ENCODE results near the gene NBAS.

The NBAS gene

DNA sequence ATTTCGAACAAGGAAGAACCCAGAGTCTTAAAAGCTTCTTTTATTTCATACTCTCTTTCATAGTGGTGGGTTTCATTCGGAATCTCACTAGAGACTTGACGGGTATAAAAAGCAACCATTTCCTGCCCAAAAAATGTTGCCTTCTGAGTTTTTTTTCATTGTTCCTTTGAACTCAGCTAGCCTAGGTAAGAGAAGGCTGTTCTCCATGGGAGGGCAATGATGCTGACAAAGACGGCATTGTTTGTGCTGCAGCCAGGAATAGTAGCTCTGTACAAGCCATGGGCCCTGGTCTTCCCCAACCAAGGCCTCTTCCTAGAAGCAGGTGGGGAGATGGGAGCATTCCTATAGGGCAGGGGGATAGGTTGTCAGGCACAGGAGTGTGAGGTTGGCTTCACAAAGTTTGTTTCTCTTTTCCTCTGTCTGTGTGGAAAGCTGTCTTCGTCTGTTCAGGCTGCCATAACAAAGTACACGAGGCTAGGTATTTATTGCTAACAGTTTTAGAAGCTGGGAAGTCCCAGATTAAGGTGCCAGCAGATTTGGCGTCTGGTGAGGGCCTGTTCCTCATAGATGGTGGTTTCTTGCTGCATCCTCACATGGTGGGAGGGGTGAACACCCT, 405.1 kb downstream of the NBAS start:
- FAIRE-seq = no peak

DNA sequence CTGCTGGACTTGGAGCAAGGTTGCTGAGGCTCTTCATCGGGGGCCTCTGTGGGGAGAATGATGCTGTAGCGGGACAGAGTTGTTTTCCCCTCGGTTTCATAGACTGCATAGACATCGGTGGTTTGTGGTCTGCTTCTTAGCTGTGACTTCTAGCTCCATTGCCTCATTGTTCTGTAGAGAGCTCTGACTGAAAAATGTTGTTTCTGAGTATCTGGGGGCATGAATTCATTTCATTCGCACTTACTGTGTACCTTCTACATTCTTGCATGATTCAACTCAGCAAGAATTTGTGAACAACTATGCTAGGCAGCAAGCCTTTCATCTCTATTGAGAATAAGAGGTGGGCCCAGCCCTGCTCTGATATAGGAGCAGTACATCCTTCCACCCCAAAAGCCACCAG, 406.8 kb downstream of the NBAS start:
- FAIRE-seq = no peak

DNA sequence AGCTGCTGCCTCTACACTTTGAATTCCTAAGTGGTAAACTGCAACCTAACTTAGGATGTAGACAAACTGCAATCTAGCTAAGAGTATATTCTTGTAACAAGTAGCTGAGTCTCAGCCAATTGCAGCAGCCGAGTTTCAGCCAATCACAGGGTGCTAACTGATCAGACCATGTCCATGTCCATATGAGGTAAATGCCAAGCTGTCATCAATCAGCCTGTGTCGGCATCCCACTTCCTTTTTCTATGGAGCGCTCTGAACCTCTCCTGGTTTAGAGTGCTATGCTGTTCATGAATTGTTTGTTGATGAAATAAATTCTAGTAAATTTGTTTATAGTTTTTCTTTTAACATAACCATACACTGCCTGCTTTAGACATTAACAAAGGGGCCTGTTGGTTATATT, 408.8 kb downstream of the NBAS start:
- no peak for FAIRE-seq

DNA sequence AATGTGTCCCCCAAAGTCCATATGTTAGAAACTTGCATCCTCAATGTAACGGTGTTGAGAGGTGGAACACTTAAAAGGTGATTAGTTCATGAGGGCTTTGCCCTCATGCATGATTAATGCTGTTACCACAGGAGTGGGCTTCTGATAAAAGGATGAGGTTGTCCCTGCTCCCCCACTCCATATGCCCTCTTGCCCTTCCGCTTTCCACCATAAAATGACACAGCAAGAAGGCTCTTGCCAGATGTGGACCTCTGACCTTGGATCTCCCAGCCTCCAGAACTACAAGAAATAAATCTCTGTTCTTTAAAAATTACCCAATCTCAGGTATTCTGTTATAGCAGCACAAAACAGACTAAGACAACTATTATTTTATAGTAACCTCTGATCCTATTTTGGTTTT, 412.1 kb downstream of the NBAS start:
- no peak for FAIRE-seq

DNA sequence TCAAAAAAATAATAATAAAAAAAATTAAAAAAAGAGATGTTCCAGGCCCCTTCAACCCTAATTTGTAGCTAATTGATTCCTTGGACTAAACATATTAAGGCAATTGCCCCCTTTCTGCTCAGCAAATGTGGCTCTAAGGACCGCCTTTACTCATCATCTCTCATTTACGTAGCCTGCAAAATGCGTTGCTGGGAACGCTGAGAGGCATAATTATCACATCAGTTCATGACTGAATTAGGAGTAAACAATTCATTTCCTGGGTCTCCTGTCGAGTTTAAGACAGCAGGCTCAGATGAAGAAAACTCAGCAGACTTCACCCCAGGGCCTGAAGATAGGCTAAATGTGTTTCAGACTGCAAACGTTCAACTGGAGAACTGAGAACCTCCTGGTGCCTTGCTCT, 413.5 kb downstream of the NBAS start:
- FAIRE-seq = no peak

DNA sequence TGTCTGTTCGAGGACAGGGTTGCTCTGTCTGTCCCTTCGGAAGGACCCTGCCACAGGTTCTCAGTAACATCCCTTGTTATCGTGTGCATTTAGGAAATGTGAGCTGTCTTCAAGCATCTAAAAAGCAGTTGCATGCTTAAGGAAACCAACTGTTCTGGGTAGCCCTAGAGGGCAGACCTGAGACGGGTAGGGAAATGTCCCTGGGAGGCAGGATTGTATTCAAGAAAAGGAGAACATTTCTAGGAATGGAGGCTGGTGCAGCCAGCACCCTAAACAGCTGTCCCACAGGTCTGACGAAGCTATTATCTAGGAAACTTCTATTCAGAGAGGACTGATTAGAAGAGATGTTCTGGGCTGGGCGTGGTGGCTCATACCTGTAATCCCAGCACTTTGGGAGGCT, 414.2 kb downstream of the NBAS start:
- FAIRE-seq = no peak

DNA sequence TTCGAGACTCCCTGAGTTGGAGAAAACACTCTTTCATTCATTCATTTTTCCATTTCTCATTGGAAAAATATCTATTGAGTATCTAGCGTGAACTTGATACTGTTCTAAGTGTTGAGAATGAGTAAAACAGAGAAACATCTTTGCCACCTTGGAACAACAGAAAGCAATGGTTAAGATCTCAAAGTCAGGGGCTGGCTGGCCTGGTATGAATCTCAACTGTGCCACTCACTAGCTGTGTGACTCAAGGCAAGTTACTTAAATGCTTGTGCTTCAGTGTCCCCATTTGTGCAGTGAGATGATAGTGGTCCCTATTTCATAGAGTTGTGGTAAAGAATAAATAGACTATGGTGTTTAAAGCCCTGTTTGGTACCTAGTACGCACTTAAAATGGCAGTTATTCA, 415.2 kb downstream of the NBAS start:
- FAIRE-seq = no peak

- no peak for FAIRE-seq
Observed at GRCh38 chr2:15145046-15145817, 415.9 kb downstream of the NBAS start.

- FAIRE-seq = no peak
Observed at GRCh38 chr2:15142069-15142689, 419.0 kb downstream of the NBAS start.

DNA sequence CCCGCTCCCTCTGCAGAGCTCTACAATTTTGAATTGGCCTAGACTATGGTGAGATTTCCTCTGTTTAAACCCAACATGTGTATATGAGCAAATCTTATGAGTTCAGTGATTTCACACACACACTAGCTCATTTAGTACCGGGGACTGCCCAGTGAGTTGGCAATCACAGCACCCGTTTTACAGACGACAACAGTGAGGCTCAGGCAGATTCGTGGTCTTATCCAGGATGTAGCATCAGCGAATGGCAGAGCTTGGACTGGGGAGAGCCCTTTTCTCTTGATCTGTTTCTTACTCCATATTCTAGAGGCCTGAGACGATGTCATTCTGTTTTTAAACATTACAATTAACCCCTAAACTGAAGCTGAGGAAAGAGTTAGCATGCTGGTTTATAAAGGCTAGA, 419.9 kb downstream of the NBAS start:
- FAIRE-seq = no peak

DNA sequence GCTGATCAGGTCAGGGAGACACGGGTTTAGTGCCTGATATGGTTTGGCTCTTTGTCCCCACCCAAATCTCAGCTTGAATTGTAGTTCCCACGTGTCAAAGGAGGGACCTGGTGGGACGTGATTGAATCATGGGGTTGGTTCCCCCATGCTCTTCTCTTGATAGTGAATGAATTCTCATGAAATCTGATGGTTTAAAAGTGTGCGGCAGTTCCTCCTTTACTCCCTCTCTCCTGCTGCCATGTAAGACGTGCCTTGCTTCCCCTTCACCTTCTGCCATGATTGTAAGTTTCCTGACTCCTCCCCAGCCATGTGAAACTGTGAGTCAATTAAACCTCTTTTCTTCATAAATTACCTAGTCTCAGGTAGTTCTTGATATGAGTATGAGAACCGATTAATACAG, 424.5 kb downstream of the NBAS start:
- no peak for FAIRE-seq

DNA sequence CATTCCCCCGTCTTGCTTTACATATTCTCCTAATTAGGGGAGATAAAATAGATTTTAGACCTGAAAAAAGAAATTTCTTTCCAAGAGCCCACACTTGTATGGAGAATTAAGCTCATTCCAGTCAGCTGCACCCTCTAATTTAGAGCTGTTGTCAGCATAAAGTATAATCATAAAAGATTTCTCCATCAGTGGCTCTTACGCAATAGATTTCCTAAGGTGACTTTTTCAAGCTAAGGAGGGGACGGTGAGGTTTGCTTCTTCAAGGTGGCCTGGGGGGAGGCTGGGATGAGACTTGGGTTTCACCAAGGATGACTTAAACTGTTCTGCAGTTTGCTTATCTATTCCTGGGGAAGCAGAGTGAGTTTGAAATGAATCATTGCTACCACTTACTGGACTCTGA, 426.2 kb downstream of the NBAS start:
- FAIRE-seq = no peak

DNA sequence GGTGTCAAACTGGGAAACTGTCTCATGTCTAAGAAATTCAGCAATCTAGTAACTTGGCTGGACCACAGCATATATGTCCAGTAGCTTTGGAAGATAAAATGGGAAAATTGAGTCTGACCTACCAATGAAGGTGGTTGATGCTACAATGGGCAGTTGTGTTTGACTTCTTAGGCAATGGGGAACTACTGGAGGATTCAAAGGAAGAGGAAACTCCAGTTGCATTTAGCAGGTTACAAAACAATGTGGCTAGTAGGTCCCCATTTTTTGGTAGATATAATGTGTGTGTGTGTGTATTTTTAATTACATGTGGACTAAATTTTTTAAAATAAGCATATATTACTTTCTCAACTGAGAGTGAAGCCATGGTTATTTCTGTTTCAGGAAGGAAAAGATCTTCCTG, 427.7 kb downstream of the NBAS start:
- no peak for FAIRE-seq

GRCh38 chr2:15128846-15129245, 432.3 kb downstream of the NBAS start:
- no peak for FAIRE-seq

DNA sequence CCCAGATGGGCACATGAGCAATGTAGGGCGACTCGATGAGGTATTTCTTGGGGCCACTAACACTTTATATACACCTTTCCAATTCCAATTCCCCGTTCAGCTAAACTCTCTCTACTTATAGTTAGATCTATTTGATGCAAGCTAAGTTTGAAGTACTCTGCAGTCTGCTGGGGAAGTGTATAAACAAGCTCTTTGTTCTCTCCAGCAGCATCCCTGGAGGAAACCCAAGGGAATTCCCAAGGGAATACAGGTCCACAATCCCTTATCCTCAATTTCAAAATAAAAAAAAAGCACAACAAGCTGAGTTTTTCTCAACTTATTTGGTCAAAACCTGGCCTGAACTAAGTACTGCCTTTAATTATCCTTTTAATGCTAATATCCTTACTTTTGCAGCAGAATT, 433.3 kb downstream of the NBAS start:
- FAIRE-seq = no peak

GRCh38 chr2:15127301-15127700, 433.8 kb downstream of the NBAS start:
- no peak for FAIRE-seq

GRCh38 chr2:15126373-15126772, 434.8 kb downstream of the NBAS start:
- no peak for FAIRE-seq

DNA sequence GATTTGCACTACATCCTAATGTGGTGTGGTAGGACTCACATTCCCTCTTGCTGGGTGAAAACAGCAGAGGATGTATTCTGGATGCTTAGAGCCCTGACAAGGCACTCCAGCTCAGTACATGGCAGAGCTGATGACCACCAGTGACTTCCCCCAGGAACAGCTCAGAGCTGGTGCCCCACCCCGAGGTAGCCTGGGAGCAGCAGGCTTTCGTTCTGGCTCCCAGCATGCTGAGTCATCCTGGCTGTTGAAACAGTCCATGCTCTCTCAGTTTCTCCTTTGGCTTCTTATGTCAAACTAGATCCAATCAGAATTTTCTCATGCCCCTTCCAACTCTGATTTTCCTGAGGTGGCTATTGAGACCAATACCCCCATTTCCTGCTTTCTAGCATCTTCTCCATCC, 438.2 kb downstream of the NBAS start:
- no peak for FAIRE-seq

- FAIRE-seq = no peak
Observed at GRCh38 chr2:15120631-15121030, 440.5 kb downstream of the NBAS start.

- FAIRE-seq = no peak
Observed at GRCh38 chr2:15119722-15120175, 441.4 kb downstream of the NBAS start.

DNA sequence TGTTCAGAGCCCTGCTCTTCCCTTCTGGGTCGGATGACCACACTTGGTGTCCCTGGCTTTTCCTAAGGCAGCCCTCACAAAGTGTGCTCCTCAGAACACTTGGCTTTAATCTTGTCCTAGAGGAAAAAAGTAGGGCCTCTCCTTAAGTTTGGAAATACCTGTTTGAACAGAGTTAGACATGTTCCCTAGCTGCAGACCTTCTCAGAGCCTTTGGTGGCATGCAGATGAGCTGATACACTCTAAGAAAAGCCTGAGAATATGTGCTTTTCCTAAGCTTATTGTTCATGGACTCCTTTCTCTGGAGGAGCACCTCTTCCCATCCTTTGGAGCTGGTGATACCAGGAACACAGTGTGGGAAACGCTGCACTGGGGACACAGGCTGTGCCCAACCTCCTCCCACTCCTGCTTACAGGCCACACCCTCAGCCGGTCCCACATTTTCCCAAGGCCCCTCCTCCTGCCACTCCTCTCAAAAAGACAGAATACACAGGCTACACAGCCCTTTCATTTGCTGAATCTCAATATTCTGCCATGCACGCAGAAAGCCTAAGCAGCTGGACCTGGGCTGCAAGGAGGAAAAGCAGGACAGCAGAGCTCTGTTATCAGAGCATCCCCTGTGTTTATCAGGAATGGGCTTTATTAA, 443.6 kb downstream of the NBAS start:
- no peak for FAIRE-seq
